K562 (cell line): ENCODE data around the gene LAMTOR5. TPM values are rescaled to one million over a fixed set of nuclear protein-coding genes. Genes with fewer than 3 reads are reported as not detected.

Experiments
- ATAC-seq: fragments of 200-7000 bp; cut with Tn5 transposase; 3 replicates; pipeline ENCODE4 v1.9.1; 2020; ENCODE audit warnings: moderate library complexity
- BruUV-seq: library from RNA; stranded (reverse); fragments of 400-500 nt; replicated peaks from 2 replicates; lab custom pipeline; 2021; lab: Mats Ljungman, UMichigan
- CTCF ChIA-PET: fragments of 300-600 bp; formaldehyde crosslinking; extraction: SDS; loops from one replicate; lab custom pipeline; 2021; ENCODE audit warnings: low intra/inter-chr PET ratio; lab: Yijun Ruan, JAX
- POLR2A ChIA-PET: fragments of 300-600, 350-650 bp; sonication (Branson Sonifier 250); formaldehyde crosslinking; extraction: SDS; loops from one replicate; lab custom pipeline; 2021; ENCODE audit warnings: antibody characterized with exemption, inconsistent platforms; lab: Yijun Ruan, JAX
- DNase-seq, 4 experiments: peaks; one replicate each; pipeline versions ENCODE4 v3.0.0 to v3.0.0-alpha.2; 2011 to 2018; ENCODE audit warnings: low spot score in 3 of 4, mixed read lengths in 3 of 4; ENCODE audit errors: extremely low read depth in 1 of 4
- FAIRE-seq: peaks from 2 replicates; lab custom pipeline; 2011; peaks lifted over from hg19 to GRCh38; lab: Jason Lieb, UNC
- H2AFZ ChIP-seq: 2 replicates; pipeline ENCODE4 v1.6.0; 2011; ENCODE audit warnings: low read depth, low read length, control low read depth, inconsistent platforms
- H3K27ac ChIP-seq: fragments of 200-600 bp; 3 replicates; pipeline ENCODE4 v1.8.0; 2011; ENCODE audit warnings: low read depth, mild to moderate bottlenecking, control low read depth, inconsistent platforms, low read length, moderate library complexity, mixed read lengths; ENCODE audit errors: extremely low read depth
- H3K27me3 ChIP-seq, 2 experiments: fragments of 300-600 bp in 1 of 2; 2 replicates in 1 of 2; 3 replicates in 1 of 2; pipeline versions ENCODE4 v1.6.0 to v1.8.0; 2011; ENCODE audit warnings: inconsistent platforms in 2 of 2, low read length in 2 of 2, mild to moderate bottlenecking in 1 of 2, mixed read lengths in 1 of 2, moderate library complexity in 1 of 2; ENCODE audit not compliant: control insufficient read depth in 2 of 2, insufficient read depth in 2 of 2
- H3K36me3 ChIP-seq: fragments of 300-600 bp; 3 replicates; pipeline ENCODE4 v1.8.0; 2011; ENCODE audit warnings: mild to moderate bottlenecking, low read length, inconsistent platforms; ENCODE audit not compliant: control insufficient read depth, insufficient read depth
- H3K4me1 ChIP-seq, 2 experiments: fragments of 200-600 bp in 1 of 2; replicated peaks in 1 of 2; 2 replicates in 1 of 2; 3 replicates in 1 of 2; pipeline versions ENCODE4 v1.5.1 to v1.8.0; 2011; ENCODE audit warnings: inconsistent platforms in 2 of 2, low read length in 2 of 2, mild to moderate bottlenecking in 1 of 2, mixed read lengths in 1 of 2, moderate library complexity in 1 of 2; ENCODE audit not compliant: control insufficient read depth in 2 of 2, insufficient read depth in 2 of 2
- H3K4me2 ChIP-seq: 2 replicates; pipeline ENCODE4 v1.6.1; 2011; ENCODE audit warnings: low read length, control low read depth, inconsistent platforms, mixed read lengths; ENCODE audit not compliant: insufficient read depth
- H3K4me3 ChIP-seq: fragments of 200-600 bp; sonication (generic), shearing (Covaris generic); 2 replicates; pipeline ENCODE4 v1.5.1; 2016; ENCODE audit warnings: control low read depth, inconsistent platforms
- H3K79me2 ChIP-seq: fragments of 200-600 bp; 3 replicates; pipeline ENCODE4 v1.8.0; 2011; ENCODE audit warnings: low read length, inconsistent platforms; ENCODE audit not compliant: control insufficient read depth, insufficient read depth
- H3K9ac ChIP-seq, 2 experiments: 2 replicates each; pipeline versions ENCODE4 v1.6.0 to v1.6.1; 2011; ENCODE audit warnings: low read depth in 2 of 2, low read length in 2 of 2, control low read depth in 1 of 2, inconsistent platforms in 1 of 2, mild to moderate bottlenecking in 1 of 2, mixed read lengths in 1 of 2; ENCODE audit not compliant: insufficient read depth in 1 of 2
- H3K9me1 ChIP-seq: one replicate; pipeline ENCODE4 v1.6.0; 2011; ENCODE audit warnings: inconsistent platforms, mild to moderate bottlenecking, low read length, moderate library complexity; ENCODE audit not compliant: control insufficient read depth, insufficient read depth
- H3K9me3 ChIP-seq: replicated peaks from 2 replicates; pipeline ENCODE4 v1.5.1; 2011; ENCODE audit warnings: low read depth, low read length, inconsistent platforms; ENCODE audit not compliant: control insufficient read depth, insufficient read depth
- H4K20me1 ChIP-seq: replicated peaks from 2 replicates; pipeline ENCODE4 v1.6.1; 2011; ENCODE audit warnings: low read length, inconsistent platforms, mixed read lengths; ENCODE audit not compliant: control insufficient read depth, insufficient read depth
- E2F3 ChIP-seq: fragments of 250-450 bp; sonication (Bioruptor Pico); IDR thresholded peaks from 2 replicates; pipeline ENCODE4 v1.4.0; 2020; ENCODE audit warnings: mild to moderate bottlenecking
- NBN ChIP-seq: fragments of 450-650 bp; IDR thresholded peaks from 2 replicates; pipeline ENCODE4 v1.6.1; 2016; ENCODE audit warnings: low read depth, mild to moderate bottlenecking
- PTRF ChIP-seq: fragments of 450-650 bp; IDR thresholded peaks from 2 replicates; pipeline ENCODE4 v1.6.1; 2016; ENCODE audit warnings: mild to moderate bottlenecking, missing genetic modification characterization, missing compliant biosample characterization
- RBM22 ChIP-seq: fragments of 200-400 bp; formaldehyde crosslinking; IDR thresholded peaks from 2 replicates; pipeline ENCODE4 v1.6.1; 2018; ENCODE audit warnings: low read length, low read depth; ENCODE audit not compliant: poor library complexity, severe bottlenecking
- ZNF699 ChIP-seq: fragments of 250-450 bp; sonication (Bioruptor Pico); IDR thresholded peaks from 2 replicates; pipeline ENCODE4 v1.8.0; 2021; ENCODE audit warnings: mild to moderate bottlenecking, moderate library complexity; ENCODE audit not compliant: insufficient replicate concordance
- WGBS: fragments of 100-300 bp; shearing (Covaris generic); methylation state at CpG from one replicate; pipeline ENCODE4 v1.1.6; 2016; ENCODE audit warnings: low coverage, mixed read lengths; ENCODE audit not compliant: insufficient coverage; ENCODE audit errors: missing lambda C conversion rate; 5-methylcytosine and 5-hydroxymethylcytosine counted together
- in situ Hi-C: fragments of 300-500 bp; cut with MboI; formaldehyde crosslinking; loops from 4 replicates; pipeline ENCODE4 v1.15.0; 2018; ENCODE audit warnings: inconsistent platforms, mixed read lengths
- intact Hi-C: fragments of 100-400 bp; cut with micrococcal nuclease; formaldehyde crosslinking; loops from 2 replicates; pipeline ENCODE4 v1.14.2; 2022
- polyA plus RNA-seq, 8 experiments: library from polyadenylated mRNA; depleted of rRNA in 4 of 8; stranded (reverse) in 5 of 8; unstranded in 3 of 8; fragments of >200 nt; fragmentation: Nextera tagmentation in 2 of 8; fragmentation: Illumina TruSeq in 1 of 8; extraction: Ambion mirVana in 2 of 8; extraction: Trizol in 1 of 8; gene quantifications; 2 replicates each; pipeline versions ENCODE4 v1.2.1 to v1.2.3, GENCODE V29; 2011 to 2014; ENCODE audit warnings: inconsistent platforms in 1 of 8, missing spikeins in 1 of 8
- total RNA-seq, 7 experiments: library from RNA; depleted of rRNA in 6 of 7; stranded (reverse); fragments of >200 nt in 6 of 7; fragmentation: Illumina TruSeq in 2 of 7; extraction: Trizol in 2 of 7; gene quantifications; 2 replicates each; pipeline versions ENCODE4 v1.2.1 to v1.2.3, GENCODE V29; 2011 to 2021; ENCODE audit warnings: low replicate concordance in 1 of 7
- TF ChIP-seq, protein P1 (sequence below): fragments of 450-650 bp; conservative IDR thresholded peaks from 2 replicates; pipeline ENCODE4 v1.6.1; 2016; ENCODE audit warnings: missing genetic modification characterization, low read depth, mild to moderate bottlenecking, control low read depth, missing compliant biosample characterization

Gene LAMTOR5
- total and polyA plus RNA-seq, 9 of the 15 experiments (the other 6 are each of a cell fraction or from before 2014, with no cell fraction given) = 118 to 712 (median 241) TPM

DNA sequence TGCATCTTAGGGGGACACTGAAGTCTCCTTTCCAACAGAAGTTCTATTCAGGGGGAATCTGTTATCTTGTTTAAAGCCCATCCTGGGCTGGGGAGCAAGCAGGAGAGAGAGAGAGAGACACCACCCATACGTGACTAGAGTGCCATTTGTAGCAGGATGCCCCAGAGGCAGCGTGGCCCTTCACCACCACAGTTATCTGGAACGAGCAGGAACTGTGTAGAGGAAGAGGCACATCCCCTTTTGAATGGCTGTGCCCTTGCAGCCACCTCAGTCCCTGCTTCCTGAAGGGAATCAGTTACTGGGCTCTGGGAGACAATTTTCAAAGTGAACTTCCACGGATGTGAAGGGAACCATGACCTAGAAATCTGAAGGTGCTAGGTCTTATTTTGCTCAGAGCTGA lies 19.4 kb upstream of the LAMTOR5 start (continued):
- TF ChIP-seq, protein P1, sequence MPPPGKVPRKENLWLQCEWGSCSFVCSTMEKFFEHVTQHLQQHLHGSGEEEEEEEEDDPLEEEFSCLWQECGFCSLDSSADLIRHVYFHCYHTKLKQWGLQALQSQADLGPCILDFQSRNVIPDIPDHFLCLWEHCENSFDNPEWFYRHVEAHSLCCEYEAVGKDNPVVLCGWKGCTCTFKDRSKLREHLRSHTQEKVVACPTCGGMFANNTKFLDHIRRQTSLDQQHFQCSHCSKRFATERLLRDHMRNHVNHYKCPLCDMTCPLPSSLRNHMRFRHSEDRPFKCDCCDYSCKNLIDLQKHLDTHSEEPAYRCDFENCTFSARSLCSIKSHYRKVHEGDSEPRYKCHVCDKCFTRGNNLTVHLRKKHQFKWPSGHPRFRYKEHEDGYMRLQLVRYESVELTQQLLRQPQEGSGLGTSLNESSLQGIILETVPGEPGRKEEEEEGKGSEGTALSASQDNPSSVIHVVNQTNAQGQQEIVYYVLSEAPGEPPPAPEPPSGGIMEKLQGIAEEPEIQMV = no peak
- TF ChIP-seq ZNF699 (CRISPR knock-in tag) = no peak
- TF ChIP-seq NBN = no peak
- TF ChIP-seq E2F3 (CRISPR knock-in tag) = no peak

DNA sequence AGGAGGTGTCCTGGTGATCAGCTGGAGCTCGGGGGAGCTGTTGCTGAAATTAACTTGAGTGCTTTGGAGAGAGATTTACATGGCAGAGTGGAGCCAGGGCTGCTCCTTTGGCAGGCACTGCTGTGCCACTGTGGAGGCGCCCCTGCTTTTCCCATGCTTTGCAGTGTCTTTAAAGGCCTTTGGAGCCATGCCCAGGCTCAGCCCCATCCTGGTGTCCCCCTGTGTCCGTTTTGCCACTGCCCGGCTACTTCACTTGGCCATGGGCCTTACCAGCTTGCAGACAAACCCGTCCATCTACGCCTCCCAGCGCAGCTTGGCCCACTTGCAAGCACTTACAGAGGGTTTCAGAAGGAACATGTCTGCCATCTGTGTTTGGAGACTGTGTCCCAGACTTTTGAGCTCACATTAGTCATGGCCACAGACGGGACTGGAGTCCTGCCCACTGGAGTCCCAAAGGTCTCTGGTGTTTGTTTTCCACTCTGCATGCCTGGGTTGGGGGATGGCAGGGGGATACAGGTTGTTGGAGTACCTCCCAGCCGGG lies 18.2 kb upstream of the LAMTOR5 start:
- H2AFZ ChIP-seq = no peak overlapping the region
- POLR2A ChIA-PET = interaction anchor here (0.8 to 1.5 kb wide), 5 partner anchors 13 to 86 kb away, joined by 3 to 5 read pairs (median 3); no protein-coding TSS in a partner anchor
- in situ Hi-C loops (no loop called here), intact Hi-C loops (no loop called here)
- H3K9ac ChIP-seq = no peak overlapping the region
- no peaks in the 10 kb centered on the region for H3K36me3 ChIP-seq
- WGBS = 7% methylated on average over 9 of the region's 9 CpGs
- no peak for TF ChIP-seq RBM22
- no peak for TF ChIP-seq PTRF (tag)
- no peak overlapping the region for H3K27ac ChIP-seq
- no peak for DNase-seq
- H3K27me3 ChIP-seq = peaks cover 19 to 39% of the 10 kb centered on the region in 2 experiments
- no peaks in the 10 kb centered on the region for H3K79me2 ChIP-seq
- H3K4me2 ChIP-seq = no peak overlapping the region
- ATAC-seq = no peak
- peaks cover 0 to 7% of the 10 kb centered on the region in 2 experiments; a peak in 3 of 5 replicates for H3K4me1 ChIP-seq
- H3K9me3 ChIP-seq = no peaks in the 10 kb centered on the region; the same call in 1 of the 2 replicates
- no peaks in the 10 kb centered on the region for H4K20me1 ChIP-seq
- no peak overlapping the region for H3K4me3 ChIP-seq
- FAIRE-seq = no peak
- CTCF ChIA-PET = no interaction called here
- no peaks in the 10 kb centered on the region for H3K9me1 ChIP-seq
- BruUV-seq = no TSS peak
